Activated naive CD4-positive, alpha-beta T cell treated with anti-CD3 and anti-CD28 coated beads, Interleukin-2, amount 50 U/mL, for 16 hours (primary cell): ENCODE results near the gene SH2D6.
"Not testable (repeated sequence)": the region's sequence is repeated elsewhere in the genome, so short reads cannot be mapped to it uniquely, and the experiment has no call there.

Source experiments
- DNase-seq: peaks from one replicate; pipeline ENCODE4 v3.0.0-alpha.2; 2020

The SH2D6 gene

GRCh38 chr2:85398426-85399182 lies 19.9 kb upstream of the SH2D6 start:
- DNase-seq, result no peak

- DNase-seq, result no peak
Observed at GRCh38 chr2:85399183-85399455, 19.4 kb upstream of the SH2D6 start.

GRCh38 chr2:85400023-85400422 lies 18.5 kb upstream of the SH2D6 start:
- DNase-seq, result no peak

GRCh38 chr2:85400541-85401463 lies 17.7 kb upstream of the SH2D6 start:
- DNase-seq, result no peak

GRCh38 chr2:85401464-85401805 lies 17.1 kb upstream of the SH2D6 start:
- DNase-seq, result no peak

- no peak for DNase-seq
Observed at GRCh38 chr2:85401844-85402243, 16.7 kb upstream of the SH2D6 start.

GRCh38 chr2:85405201-85406059 lies 13.1 kb upstream of the SH2D6 start:
- DNase-seq, result peak; percentile 55

GRCh38 chr2:85409845-85410583 lies 8.5 kb upstream of the SH2D6 start, which contains the start of gene CAPG:
Gene CAPG (minus strand): TSS chr2:85410366. CDS start chr2:85402145, 8,221 bp downstream.
- DNase-seq, result no peak

GRCh38 chr2:85410584-85411404 lies 7.7 kb upstream of the SH2D6 start:
- no peak for DNase-seq

GRCh38 chr2:85411405-85411748 lies 7.1 kb upstream of the SH2D6 start:
- DNase-seq, result no peak

GRCh38 chr2:85413592-85414420 lies 4.7 kb upstream of the SH2D6 start:
- peak; percentile 58 for DNase-seq

- not testable (repeated sequence) for DNase-seq
Observed at GRCh38 chr2:85414421-85414759, 4.1 kb upstream of the SH2D6 start.

GRCh38 chr2:85414761-85415553 lies 3.6 kb upstream of the SH2D6 start:
- no peak for DNase-seq

GRCh38 chr2:85415980-85416650 lies 2.4 kb upstream of the SH2D6 start:
- no peak for DNase-seq

- no peak for DNase-seq
Observed at GRCh38 chr2:85419009-85419675, 628 bp downstream of the SH2D6 start.

GRCh38 chr2:85420536-85421259 lies 2.2 kb downstream of the SH2D6 start:
- peak; percentile 90 for DNase-seq

GRCh38 chr2:85421260-85422071 lies 3.0 kb downstream of the SH2D6 start:
- no peak for DNase-seq
